GM04504 (cell line): Measurements from ENCODE around the gene FOXC1.

Experiments used
- DNase-seq: peaks from one replicate; pipeline ENCODE4 v3.0.0-alpha.2; 2012; ENCODE audit warnings: low read depth

Gene FOXC1

DNA sequence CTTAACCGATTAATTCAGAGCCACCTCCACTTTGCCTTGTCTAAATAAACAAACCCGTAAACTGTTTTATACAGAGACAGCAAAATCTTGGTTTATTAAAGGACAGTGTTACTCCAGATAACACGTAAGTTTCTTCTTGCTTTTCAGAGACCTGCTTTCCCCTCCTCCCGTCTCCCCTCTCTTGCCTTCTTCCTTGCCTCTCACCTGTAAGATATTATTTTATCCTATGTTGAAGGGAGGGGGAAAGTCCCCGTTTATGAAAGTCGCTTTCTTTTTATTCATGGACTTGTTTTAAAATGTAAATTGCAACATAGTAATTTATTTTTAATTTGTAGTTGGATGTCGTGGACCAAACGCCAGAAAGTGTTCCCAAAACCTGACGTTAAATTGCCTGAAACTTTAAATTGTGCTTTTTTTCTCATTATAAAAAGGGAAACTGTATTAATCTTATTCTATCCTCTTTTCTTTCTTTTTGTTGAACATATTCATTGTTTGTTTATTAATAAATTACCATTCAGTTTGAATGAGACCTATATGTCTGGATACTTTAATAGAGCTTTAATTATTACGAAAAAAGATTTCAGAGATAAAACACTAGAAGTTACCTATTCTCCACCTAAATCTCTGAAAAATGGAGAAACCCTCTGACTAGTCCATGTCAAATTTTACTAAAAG lies 2.7 kb downstream of the FOXC1 start:
- no peak for DNase-seq

DNA sequence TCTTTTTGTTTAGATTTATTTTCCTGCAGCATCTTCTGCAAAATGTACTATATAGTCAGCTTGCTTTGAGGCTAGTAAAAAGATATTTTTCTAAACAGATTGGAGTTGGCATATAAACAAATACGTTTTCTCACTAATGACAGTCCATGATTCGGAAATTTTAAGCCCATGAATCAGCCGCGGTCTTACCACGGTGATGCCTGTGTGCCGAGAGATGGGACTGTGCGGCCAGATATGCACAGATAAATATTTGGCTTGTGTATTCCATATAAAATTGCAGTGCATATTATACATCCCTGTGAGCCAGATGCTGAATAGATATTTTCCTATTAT lies 3.2 kb downstream of the FOXC1 start:
- DNase-seq, result no peak

DNA sequence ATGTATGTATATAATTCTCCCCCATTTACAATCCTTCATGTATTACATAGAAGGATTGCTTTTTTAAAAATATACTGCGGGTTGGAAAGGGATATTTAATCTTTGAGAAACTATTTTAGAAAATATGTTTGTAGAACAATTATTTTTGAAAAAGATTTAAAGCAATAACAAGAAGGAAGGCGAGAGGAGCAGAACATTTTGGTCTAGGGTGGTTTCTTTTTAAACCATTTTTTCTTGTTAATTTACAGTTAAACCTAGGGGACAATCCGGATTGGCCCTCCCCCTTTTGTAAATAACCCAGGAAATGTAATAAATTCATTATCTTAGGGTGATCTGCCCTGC lies 3.6 kb downstream of the FOXC1 start:
- DNase-seq, result no peak

DNA sequence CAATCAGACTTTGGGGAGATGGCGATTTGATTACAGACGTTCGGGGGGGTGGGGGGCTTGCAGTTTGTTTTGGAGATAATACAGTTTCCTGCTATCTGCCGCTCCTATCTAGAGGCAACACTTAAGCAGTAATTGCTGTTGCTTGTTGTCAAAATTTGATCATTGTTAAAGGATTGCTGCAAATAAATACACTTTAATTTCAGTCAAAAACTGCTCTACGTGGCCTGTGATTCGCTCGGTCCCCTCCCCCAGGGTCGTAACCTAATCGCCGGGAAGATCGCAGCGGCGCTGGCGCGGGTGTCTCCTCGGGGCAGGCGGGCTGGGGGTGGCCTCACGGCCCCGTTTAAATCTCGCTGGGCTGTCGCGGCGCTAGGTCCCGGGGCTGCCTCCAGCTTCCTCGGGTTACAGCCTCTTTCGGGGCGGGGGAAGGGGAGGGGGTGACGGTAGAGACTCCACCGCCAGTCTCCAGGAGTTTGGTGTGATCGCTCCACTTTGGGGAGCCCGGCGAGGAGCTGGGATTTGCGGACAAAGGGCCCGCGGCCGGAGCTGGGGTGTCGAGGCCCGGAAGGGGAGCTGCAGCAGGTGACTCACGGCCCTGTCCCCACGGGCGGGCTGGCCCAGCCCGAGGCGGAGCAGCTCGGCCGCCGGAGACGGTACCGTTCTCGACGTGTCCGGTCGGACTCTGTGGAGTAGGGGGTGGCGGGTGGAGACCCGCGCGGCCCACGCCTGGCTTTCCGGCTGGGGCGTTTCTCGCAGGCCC lies 4.2 kb downstream of the FOXC1 start:
- no peak for DNase-seq

DNA sequence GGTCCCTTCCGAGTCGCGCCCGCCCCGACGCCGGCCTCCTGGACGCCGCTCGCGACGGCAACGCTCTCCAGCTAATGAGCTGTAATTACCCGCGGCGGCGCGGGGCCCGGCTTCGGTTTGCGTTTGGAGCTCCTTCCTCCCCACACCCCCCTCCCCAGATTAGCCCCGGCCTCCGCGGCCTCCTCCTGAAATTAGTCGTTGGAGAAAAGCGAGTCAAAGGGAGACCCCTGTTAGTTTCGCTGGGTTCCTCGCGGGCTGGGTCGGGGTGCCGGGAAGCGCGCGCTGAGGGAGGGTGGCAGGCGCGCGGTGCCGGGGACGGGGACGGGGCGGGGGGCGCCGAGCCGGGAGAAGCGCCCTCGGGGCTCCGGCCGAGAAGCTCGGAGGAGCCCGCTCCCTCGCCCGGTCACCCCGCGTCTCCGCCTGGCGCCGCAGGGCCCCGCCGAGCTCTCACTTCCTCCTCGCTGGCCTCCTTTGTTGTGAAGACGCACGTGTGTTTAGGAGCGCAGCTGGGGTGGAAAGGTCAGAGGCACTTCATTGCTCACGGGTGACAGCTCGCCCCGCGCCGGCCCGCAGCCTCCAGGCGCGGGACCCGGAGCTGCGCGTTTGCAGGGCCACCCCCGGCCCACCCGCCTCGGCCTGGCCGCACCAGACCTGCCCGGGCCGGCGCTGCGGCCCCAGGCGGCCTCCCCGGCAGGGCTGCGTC lies 4.9 kb downstream of the FOXC1 start:
- DNase-seq, result no peak

DNA sequence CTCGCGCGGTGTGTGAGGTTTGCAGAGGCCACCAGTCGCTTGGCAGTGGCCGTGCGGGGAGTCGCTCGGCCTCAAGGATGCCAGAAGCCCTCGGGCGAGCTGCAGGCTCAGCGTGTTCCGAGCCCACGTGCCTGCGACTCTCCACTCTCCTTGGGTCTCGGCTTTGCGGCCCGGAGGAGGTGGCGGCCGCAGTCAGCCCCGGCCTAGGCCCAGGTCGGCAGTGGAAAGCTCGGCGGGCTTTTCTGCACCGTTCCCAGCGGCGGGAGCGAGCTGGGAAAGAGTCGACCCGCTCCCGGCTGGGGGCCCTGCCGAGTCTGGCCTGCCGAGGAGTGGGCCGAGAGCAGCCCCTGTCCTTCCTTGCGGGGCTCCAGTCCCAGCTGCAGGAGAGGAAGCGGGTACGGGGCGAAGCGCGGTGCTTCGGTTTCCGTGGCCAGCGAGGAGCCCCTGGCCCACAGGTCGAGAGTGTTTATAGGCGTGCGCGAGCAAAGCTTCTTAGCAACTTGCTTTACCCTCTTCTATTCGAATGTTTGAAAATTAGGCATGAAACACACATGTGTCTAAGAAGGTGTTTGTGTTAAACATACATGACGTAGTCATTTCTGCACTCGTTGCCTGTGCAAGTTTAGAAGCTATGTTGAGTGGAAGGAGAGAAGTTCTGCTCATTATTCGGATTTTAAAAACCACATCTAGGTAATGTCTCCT lies 5.6 kb downstream of the FOXC1 start:
- no peak for DNase-seq

DNA sequence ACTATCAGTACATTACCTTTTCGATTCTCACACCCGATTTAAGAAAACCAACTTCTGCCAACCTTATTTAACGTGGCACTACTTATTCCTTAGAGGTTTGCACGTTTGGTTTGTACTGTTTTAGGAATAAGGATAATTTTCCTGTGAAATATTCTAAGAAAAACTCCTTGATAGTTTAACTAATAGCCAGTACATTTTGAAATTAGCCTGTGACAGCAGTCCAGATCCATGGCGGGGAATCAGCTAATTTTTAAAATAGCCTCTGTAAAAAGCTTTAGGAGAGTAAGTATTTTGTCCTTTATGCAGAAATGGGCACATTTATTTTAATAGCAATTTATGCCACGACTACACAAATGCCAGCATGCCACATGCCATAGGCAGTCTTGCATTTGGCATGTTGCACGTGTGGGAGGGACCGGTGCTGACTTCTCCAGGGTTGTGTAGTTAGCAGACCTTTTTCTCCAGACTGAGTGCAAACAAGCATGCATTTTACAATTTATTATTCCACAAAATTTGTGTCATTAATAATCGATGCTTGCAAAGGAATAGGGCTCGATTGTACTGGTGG lies 6.2 kb downstream of the FOXC1 start:
- DNase-seq, result no peak

DNA sequence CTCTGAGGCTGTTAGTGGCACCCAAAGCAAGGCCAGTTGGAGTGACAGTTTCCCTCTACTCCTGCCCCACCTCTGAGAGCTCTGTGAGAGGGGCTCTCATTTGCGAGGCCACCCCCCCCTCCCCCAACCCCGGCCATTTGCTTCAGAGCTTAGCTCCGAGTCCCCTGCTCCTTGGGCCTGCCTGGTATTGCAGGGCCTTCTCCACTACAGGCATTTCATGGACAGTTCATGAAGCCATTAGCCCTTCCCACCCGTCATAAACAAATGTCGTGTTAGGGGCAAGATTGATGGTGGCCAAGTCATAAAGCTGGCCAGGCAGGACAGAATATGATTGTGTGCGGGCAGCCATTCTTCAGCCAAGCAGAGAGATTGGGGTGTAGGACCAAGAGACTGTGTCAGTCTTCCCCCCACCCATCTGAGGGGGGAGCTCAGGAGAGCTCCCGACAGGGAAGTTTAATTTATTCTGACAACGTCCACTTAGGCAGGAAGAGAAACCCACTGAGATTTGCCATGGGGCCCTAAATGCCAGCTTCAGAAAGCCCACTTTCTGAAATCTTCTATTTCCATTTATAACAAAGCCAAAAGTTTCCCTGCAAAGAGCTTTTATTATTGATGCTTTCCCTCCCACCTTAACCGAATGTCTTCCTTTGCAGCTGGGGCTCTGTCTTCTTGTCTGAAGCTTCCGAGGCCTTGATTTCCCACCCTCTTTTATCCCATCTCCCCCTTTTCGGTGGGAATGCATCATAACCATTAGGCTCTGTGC lies 7.2 kb downstream of the FOXC1 start:
- DNase-seq, result no peak

DNA sequence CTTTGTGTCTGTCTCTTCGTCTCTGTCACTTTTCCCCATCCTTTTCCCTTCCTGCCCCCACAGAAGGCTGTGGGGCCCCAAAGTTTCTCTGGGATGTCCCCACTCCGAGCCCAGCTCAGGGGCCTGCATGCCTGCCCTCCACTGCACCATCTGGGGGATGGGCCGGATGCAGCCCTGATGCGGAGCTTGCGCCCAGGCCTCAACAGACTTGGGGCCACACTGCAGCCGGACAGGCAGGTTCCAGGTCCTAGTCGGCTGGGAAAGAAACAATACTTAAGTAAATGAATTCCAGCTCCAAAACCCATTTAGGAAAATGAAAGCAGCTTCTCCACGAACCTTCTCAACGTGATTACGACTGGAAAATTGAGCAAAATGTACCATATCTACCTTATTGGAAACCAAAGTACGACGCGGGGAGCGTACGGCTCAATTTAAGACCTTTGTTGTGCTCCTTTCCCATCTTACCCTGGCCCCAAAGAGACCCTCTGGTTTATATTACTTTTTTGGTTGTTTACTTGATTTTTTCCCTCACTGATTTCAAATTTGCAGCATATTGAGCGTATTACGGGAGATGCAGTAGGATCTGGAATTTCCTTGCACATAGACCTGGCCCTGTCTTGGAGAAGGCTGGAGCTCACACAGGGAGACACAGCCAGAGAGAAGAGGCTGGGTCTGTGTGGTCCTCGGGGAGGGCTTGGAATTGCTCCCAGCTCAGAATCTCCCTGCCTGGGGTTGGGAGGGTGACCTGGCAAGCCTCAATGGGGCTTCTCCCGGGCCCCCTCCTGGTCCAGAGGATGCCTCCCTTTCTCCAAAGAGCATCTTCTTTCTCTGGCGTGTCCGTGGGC lies 8.0 kb downstream of the FOXC1 start:
- DNase-seq, result no peak

DNA sequence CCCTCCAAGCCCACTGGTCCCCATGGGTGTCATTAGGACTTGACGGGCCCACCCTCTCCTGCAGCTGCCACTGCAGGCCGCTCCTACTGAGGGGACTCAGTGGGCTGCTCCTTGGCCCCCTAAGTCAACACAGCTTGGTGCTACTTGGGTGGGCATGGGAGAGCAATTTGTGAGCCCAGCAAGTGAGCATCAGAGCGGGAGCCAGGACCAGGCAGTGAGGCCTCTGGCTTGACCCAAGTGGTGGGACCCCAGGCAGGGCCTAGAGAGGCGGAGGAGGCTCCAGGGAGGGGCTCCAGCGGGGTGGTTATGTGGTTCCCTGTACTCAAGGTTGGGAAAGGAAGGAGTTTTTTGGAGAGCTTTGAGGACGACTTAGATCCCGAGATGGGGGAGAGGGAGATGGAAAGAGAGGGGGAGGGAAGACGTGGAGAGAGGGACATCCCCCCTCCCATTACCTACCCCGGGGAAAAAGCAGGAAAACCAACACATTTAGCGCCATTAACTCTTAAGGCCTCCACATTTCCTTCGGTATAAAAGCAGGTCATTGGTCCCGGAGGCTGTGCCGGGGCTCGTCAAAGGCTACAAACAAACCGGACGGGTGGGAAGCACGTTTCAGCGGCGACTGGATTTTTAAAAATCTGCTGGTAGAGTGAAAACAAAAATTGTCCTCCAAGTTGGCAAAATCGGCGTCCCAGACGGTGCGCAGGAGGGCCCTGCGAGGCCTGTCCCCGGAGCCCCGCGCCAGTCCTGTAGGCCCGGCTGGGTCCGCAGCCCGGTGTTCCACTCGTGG lies 8.8 kb downstream of the FOXC1 start:
- DNase-seq, result no peak

DNA sequence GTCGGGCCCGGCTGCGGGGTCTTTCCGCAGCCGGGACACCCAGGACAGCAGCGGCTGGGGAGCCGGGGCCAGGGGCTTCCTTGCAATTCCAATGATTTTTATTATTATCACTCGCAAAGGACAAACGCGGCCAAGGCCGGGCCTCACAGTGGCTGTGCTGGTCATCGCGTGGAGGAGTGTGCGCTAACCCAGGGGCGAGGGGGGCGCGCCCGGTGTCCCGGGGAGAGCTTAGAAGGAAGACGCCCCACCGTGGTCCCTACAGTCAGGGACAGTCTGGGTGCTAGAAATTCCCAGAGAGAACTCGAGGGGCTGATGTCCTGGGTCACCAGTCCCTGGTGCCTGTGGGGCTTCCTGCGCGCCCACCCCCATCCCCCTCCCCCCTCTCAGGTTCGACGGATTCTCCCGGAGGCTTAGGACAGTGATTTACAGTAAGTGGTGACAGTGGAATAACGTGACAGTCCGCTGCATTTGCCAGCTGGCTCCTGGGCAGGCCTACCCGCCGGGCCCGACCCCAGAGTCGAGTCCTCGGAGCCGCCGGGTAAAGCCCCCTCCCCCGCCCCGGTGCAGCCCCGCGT lies 9.5 kb downstream of the FOXC1 start:
- DNase-seq, result no peak

DNA sequence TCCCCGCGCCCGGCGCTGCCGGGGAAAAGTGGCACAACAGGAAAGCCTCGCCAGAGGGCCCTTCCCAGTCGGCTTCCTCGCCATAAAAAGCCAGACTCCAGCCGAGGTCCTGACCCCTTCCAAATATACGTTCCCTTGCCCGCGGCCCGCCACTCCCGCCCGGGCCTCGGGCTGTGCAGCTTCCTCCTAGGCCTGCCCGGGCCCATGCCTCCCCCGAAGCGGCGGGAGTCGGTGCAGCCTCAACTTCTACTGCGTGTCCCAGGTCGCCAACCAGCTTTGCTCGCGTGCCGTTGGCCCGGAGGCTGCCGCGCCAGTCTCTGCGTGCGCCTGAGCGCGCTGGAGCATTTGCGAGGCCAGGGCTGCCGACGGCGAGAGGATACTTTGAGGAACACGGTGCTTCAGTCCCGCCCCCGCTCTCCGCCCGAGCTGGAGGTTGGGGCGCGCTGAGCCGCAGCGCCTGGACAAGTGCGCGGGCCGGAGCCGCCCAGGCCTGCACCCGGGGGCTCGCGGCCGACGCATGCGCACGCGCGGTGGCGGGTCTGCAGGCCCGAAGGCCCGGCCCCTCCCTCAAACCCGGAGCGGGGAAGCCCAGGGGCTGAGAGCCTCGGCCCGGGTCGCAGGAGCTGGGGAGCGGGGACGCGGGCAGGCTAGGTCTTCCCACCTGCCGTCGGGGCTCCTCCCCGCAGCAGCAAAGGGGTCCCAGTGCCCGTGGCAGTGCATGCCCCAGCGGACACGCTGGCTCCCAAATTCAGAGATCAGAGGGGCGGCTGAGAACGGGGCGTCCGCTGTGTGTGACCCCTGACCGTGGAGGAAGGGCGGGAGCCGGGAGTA lies 10.2 kb downstream of the FOXC1 start:
- DNase-seq, result no peak

DNA sequence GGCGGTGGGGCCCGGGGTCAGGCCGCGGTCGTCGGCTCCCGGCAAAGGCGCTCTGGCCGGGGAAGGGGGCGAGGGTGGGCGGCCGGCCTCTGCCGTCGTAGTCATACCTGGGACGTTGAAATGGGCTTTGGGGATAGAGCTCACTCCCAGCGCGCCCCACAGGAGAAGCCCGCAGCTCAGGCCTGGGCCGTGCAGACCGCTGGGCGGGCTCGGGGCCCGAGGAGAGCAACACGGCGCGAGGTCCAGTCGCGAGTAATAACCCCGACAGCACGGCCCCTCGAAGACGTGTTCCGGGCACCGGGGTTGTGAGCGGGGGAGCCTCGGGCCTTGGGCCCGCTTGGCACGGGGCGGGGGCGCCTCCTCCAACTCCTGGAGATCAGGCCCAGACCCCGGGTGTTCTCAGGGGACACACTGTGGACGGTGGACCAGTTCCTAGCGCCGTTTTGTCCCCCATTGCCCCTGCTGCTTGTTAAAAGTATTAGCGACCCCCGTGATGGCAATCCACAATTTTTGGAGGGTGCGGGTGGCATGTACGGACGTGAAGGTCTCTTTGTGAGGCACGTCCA lies 10.9 kb downstream of the FOXC1 start:
- DNase-seq, result no peak

DNA sequence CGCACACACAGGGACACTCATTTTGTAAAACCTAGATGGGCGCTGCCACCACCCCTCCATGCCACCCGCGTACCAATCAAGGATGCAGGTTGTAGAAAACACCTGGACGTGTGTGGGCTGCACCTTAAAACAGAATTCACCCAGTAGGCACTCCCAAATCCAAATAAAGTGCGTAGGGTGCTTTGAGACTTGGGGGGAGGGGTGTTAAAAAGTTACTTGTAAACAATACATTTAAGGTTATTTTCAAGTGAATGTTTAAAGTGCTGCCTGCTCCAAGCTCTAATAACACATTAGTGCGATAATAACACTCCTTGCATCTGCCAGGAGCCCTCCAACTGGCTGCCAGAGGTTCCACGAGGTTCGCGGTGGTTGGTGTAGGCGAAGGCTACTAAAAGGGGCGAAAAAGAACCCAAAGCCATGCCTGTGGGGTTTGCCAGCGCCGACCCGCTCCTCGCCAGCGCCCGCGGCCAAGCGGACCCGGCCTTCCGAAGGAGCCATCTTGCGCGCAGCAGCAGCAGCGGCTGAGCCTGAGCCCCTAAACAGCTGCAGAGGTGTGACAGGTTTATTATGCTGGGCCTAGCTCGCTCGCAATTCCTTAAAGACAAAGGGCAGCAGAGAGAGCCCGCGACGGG lies 11.5 kb downstream of the FOXC1 start:
- no peak for DNase-seq

DNA sequence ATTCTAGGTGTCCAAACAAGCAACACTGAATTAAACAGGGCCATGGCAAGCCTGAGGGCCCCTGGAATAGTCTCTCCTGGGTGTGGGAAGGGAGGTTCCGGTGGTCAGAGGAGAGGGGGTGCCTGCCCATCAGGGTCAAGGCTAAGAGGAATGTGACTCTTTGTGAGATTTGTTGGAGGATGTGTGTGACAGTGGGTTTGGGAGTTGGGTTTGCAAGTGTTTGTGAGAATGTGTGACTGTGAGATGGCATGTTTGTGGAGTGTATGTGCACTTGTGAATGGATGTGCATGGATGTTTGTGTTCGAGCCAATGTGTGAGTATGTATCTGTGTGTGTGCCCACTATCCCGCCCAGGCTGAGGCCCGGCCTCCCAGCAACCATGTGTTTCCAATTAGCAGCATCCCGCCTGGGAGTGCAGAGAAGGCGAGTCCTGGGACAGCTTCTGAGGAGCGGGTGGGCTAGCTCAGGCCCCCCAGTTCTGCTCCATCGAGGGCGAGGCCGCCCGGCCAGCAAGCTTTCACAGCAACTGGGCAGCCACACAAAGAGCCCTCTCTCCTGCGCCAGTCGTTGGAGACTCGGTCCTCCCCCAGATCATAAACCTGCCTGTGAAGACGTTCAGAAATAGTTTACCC lies 12.6 kb downstream of the FOXC1 start:
- no peak for DNase-seq

DNA sequence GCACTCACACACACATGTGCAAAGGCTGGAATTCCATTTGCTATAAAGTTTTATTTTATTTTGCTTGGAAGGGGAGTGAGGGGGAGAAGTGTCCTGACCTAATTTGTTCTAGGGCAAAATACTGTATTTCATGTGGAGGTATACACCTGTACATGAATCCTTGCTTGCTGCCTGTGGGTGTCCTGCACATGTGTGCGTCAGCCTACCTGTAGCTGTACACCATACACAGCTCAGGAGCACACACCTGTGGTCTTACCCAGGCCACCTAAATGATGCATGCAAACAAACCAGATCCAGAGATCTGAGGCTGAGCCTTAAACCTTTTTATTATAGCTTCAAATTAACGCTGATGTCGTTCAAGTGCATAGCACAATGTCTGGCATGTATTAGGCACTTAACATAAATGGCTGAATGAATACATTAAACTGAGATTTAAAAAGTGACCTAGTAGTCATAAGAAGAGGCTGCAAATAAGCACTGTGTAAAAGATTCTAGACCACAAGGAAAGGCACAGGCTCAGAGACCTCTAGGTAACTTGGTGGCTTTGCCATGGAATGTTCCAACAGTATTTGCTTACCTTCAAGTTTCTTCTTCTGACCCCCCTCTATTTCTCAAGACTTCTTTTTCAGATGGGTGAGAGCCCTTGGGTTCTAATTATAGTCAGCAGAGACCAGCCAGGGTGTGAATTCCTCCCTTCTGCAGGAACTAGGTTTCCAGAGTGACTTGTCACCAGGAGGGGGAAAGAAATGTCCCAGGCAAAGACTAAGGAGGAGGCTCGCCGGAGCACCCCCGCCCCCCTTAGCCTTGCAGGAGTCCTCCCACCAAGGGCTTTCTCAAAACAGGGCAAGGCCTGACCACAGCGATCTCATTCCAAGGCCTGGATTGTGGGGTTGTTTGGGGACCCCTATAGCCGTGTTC lies 13.4 kb downstream of the FOXC1 start:
- no peak for DNase-seq

DNA sequence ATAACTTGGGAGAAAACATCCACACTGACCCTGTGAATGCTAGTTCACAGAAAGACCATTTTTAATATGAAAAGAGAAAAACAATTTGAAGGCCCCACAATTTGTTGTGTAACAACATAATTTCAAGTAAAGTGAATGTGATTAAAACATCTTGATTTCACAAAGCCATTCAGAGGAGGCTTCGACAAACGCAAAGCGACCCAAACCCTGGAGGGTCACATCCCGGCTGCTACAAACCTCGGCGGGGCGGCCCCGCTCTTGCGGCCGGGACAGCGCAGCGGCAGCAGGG lies 14.0 kb downstream of the FOXC1 start:
- DNase-seq, result no peak
